Medulla oblongata (tissue), 1 donor: ENCODE results near the gene SLC18A2.
"Not testable (repeated sequence)": the region's sequence is repeated elsewhere in the genome, so short reads cannot be mapped to it uniquely, and the experiment has no call there.

Experiments
- DNase-seq: peaks from one replicate; pipeline ENCODE4 v3.0.0-alpha.2; 2015; ENCODE audit errors: extremely low spot score

Gene SLC18A2

GRCh38 chr10:117240621-117241529 is at the start of gene SLC18A2:
SLC18A2 (plus strand) TSS chr10:117241114; CDS start chr10:117241694, 580 bp downstream.
- DNase-seq, result no peak

- DNase-seq, result no peak
Measured at GRCh38 chr10:117197189-117197588, 43.7 kb upstream of the SLC18A2 start, which contains the start of gene KCNK18. KCNK18 (plus strand) TSS chr10:117197489; CDS start chr10:117197489, 0 bp downstream.

DNA sequence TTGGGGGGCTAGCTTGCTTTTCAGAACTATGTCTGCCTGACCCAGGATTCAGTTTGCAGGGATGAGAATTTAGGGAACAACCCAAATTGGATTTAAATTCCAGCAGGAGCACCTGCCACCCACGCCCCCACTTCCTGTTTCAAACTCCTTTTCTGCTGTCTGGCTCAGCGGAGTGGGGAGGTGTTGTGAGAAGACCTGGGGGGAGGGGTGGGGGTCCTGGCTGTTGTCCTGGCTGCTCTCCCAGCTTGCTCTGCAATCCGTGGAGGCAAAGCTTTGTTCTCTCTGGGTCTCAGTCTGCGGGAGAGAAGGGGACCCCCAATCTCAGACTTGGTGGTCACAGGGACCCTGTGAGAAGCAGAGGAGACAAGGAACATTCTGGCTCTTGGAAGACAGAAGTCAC is 42.8 kb upstream of the SLC18A2 start:
- no peak for DNase-seq

DNA sequence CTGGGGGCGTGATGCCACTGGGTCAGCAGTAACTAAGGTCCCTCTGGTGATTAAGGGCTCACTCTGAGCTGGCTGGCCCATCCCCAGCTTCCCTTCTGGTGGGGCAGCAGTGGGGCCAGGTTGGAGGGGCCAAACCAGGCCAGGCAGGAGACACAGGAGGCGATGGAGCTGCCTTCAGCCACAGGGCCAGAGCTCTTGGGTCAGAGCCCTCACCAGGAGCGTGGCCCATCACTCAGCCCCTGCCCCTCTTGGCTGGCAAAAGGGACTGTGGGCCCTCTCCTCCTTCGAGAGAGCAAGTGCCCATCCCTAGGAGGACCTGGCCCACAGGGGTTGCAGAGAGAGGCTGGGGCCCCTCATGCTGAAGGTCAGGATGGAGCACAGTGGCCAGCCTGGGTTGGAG is 39.1 kb upstream of the SLC18A2 start:
- no peak for DNase-seq

DNA sequence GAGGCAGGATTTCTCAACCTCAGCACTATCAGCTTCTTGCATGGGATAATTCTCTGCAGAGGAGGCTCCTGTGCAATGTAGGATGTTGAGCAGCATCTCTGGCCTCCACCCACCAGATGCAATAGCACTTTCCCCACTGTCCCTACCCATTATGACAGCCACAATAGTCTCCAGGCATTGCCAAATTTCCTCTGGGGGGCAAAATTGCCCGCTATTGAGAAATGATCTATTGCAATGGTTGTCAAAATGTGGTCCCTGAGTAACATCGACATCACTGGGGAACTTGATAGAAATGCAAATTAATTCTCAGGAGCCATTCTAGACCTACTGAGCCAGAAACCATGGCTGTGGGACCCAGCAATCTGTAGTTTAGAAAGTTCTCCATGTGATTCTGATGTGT is 36.6 kb upstream of the SLC18A2 start:
- no peak for DNase-seq

- DNase-seq, result no peak
Measured at GRCh38 chr10:117212176-117212575, 28.7 kb upstream of the SLC18A2 start.

GRCh38 chr10:117214401-117214800 is 26.5 kb upstream of the SLC18A2 start:
- DNase-seq, result no peak

- no peak for DNase-seq
Measured at GRCh38 chr10:117215079-117215478, 25.8 kb upstream of the SLC18A2 start.

DNA sequence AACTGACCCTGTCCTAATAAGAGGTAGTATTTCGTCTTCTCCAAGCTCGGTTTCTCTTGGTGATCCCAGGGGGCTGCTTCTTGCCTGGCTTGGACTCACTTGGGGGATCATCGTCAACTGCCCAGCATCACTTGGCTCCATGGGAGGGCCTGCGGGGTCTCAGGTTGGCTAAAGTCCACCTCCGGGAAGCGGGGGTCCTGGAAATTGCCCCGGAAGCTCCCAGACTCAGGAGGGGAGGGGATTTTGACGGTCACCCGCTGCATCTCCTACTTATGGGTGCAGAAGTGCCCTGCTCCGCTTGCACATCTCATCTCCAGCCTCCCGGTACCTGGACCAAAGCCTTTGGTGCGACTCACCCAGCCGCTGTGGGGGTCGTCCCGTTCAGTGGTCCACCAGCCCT is 24.9 kb upstream of the SLC18A2 start:
- DNase-seq, result no peak

- DNase-seq, result peak; percentile 65
Measured at GRCh38 chr10:117216611-117217195, 24.2 kb upstream of the SLC18A2 start.

DNA sequence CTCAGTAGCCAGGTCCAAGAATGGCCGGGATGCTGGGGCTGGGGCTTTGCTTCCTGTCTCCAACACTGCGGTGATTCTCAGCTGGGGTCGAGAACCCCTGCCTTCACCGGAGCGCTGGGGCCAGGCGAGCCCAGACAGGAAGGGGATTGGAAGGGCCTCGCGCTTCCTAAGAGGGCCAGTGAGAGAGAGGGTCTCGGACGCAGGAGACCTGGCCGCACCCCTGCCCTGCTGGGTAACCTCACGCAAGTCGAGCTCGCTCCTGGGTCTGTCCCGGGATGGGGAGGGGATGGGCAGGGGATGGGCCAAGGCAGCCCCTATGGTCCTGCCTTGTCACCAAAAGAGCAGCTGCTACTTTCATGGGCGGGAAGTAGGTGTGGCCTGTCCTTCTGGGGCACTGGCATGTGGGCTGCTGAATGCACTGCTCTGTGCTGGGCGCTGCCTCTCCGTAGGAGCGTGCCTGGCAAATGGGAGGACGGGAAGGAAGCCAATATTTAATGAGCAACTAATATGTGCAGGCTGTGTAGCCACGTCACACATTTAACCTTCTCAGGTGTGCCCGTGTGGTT is 23.6 kb upstream of the SLC18A2 start:
- DNase-seq, result no peak

DNA sequence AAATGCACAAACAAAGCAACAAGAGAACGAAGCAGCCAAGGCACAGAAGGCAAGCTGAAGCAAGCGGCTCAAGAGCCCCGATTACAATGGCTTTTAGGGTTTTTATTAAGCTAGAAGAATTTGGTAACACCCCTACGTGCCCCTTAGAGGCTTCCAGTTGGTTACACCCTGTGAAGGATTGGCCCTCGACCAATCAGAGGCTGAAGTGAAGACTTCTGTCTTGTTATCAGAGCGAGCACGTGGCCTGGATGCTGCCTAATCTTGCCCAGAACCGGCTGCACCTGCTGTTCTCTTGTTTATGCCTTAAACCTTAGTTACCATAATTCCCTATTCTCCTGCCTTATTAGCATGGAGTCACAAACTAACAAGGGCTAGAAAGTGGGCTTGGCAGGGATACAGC is 22.3 kb upstream of the SLC18A2 start:
- DNase-seq, result no peak

- no peak for DNase-seq
Measured at GRCh38 chr10:117221156-117221711, 19.7 kb upstream of the SLC18A2 start.

- no peak for DNase-seq
Measured at GRCh38 chr10:117222552-117222951, 18.4 kb upstream of the SLC18A2 start.

DNA sequence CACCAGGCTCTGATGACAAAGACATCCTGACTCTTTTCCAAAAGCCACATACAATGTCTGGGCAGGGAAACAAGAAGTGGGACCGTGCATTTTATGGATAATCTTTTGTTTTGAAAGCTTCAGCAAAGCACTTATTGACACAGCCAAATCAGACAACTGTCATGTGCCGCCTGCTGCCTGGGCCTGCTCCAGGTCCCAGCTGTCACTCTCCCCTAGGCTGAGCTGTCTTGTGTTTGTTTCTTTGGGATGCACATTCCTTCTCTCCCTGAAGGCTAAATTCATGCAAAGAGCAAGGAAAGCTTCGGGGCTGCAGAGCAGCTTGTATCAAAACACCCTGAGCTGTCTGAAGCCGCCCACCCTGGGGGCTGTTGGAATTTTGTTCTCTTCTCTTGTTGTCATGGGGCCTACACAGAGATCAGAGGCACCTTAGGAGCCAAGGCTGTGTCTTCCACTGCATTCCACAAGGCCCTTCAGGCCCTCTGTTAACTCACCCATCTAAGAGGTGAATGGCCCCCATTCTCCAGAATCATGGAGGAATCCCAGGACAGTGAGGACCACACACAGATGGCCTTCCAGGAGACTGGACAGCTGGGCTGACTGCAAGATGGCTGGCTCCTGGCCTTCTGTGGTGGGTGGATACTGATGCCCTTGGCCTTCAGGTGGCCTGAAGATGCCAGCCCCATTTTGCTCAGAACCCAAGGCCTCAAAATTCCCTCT is 17.8 kb upstream of the SLC18A2 start:
- no peak for DNase-seq

DNA sequence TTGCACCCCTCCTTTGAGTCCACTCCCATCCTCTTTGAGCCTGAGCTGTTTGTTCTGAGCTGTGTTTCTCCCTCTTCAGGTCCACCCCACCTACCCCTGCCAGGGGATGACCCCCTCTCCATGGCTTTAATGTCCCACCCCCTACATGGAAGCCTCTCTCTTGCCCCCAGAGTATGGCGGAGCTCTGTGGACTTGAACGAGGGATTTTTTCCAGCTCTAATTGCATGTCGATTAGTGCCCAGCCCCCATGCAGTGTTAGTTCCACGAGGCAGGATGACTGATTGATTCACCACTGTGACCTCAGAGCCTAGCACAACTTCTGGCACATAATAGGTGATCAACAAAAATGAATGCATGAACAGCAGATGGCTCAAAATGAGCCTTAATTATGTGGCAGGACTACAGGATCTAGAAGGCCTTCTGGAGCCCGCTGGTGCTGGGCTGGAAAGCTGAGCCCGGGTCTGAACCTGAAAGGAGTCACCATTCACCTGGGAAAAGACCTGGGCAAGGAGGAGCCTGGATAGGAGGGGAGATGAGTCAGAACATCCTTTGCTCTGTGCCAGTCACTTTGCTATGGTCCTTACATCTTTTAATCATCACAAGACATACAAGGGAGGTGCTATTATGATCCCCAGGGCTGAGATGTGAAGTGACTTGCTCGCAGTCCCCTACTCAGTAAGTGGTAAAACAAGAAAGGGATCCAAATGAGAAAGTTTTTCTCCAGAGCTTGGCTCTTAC is 17.1 kb upstream of the SLC18A2 start:
- DNase-seq, result no peak

- no peak for DNase-seq
Measured at GRCh38 chr10:117224881-117225280, 16.0 kb upstream of the SLC18A2 start.

GRCh38 chr10:117226813-117227451 is 14.0 kb upstream of the SLC18A2 start:
- peak; percentile 8 for DNase-seq

DNA sequence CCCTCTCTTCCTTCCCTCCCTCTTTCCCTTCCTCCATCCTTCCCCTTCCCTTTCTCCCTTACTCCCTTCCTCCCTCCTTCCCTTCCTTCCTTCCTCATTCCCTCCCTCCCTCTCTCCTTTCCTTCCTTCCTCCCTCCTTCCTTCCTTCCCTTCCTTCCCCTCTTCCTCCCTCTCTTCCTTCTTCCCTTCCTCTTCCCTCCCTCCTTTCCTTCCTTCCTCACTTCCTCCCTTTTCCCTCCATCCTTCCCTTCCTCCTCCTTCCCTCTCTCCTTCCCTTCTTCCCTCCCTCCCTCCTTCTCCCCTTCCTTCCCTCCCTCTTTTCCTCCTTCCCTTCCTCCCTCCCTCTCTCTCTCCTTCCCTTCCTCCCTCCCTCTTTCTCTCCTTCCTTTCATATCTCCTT is 12.7 kb upstream of the SLC18A2 start:
- DNase-seq, result no peak

DNA sequence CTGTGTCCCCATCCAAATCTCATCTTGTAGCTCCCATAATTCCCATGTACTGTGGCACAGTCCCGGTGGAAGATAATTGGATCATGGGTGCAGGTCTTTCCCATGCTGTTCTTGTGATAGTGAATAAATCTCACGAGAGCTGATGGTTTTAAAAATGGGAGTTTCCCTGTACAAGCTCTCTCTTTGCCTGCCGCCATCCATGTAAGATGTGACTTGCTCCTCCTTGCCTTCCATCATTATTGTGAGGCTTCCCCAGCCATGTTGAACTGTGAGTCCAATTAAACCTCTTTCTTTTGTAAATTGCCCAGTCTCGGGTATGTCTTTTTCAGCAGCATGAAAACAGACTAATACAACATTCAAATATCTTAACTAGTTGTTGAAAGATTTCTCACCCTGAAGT is 10.8 kb upstream of the SLC18A2 start:
- DNase-seq, result not testable (repeated sequence)
